HCT116 (cell line): ENCODE measurements around the gene TOX2. TPM values are rescaled to one million over a fixed set of nuclear protein-coding genes. Genes with fewer than 3 reads are reported as not detected.
A peak's percentile ranks its signal among the peaks of the same experiment; 100 is the strongest.

Source experiments
- ATAC-seq: fragments of 200-7000 bp; cut with Tn5 transposase; 2 replicates; pipeline ENCODE4 v1.9.1; 2020; ENCODE audit warnings: mild to moderate bottlenecking, moderate library complexity
- BruUV-seq: library from RNA; stranded (reverse); fragments of 400-500 nt; replicated peaks from 2 replicates; lab custom pipeline; 2021; lab: Mats Ljungman, UMichigan
- CTCF ChIA-PET: fragments of 300-600 bp; sonication (Branson Sonifier 250); formaldehyde crosslinking; loops from one replicate; lab custom pipeline; 2021; ENCODE audit warnings: antibody characterized with exemption; lab: Charles Lee
- POLR2A ChIA-PET: fragments of 300-600, 350-600 bp; sonication (Branson Sonifier 250); formaldehyde crosslinking; loops from one replicate; lab custom pipeline; 2021; ENCODE audit warnings: antibody characterized with exemption; lab: Charles Lee
- RAD21 ChIA-PET, 2 experiments: fragments of 300-600 bp; sonication (Branson Sonifier 250); formaldehyde crosslinking; loops; one replicate each; lab custom pipeline; 2023; ENCODE audit warnings: low total read pairs in 2 of 2; ENCODE audit not compliant: uncharacterized antibody in 2 of 2, unreplicated experiment in 2 of 2, low non-redundant PET in 1 of 2; lab: Charles Lee
- DNase-seq: peaks from one replicate; pipeline ENCODE4 v3.0.0-alpha.2; 2010; ENCODE audit warnings: low read depth, low spot score
- H2AFZ ChIP-seq: fragments of 200-600 bp; shearing (Covaris generic), sonication (generic); 2 replicates; pipeline ENCODE4 v1.6.1; 2017; ENCODE audit warnings: low read depth, mixed run types, mixed read lengths, antibody characterized with exemption, low read length; ENCODE audit not compliant: poor library complexity, severe bottlenecking
- H3K27ac ChIP-seq: 2 replicates; pipeline ENCODE4 v1.5.1; 2012; ENCODE audit warnings: low read depth, low read length
- H3K27me3 ChIP-seq: fragments of 200-600 bp; sonication (generic); 2 replicates; pipeline ENCODE4 v1.6.1; 2016; ENCODE audit warnings: mixed run types, low read length, mixed read lengths; ENCODE audit not compliant: insufficient read depth
- H3K36me3 ChIP-seq, 2 experiments: fragments of 200-500 bp in 1 of 2; fragments of 200-600 bp in 1 of 2; sonication (Bioruptor generic) in 1 of 2; sonication (generic) in 1 of 2; 2 replicates each; pipeline versions ENCODE4 v1.5.1 to v1.6.1; 2014 to 2016; ENCODE audit warnings: low read length in 2 of 2, inconsistent platforms in 1 of 2, mixed read lengths in 1 of 2, mixed run types in 1 of 2; ENCODE audit not compliant: insufficient read depth in 2 of 2, control insufficient read depth in 1 of 2
- H3K4me1 ChIP-seq, 2 experiments: fragments of 200-600 bp in 1 of 2; sonication (generic) in 1 of 2; 2 replicates each; pipeline versions ENCODE4 v1.5.1 to v1.6.1; 2012 to 2017; ENCODE audit warnings: low read length in 2 of 2, inconsistent platforms in 1 of 2, mild to moderate bottlenecking in 1 of 2, mixed read lengths in 1 of 2, mixed run types in 1 of 2, moderate library complexity in 1 of 2; ENCODE audit not compliant: insufficient read depth in 2 of 2, control insufficient read depth in 1 of 2
- H3K4me2 ChIP-seq: fragments of 200-600 bp; sonication (generic); 2 replicates; pipeline ENCODE4 v1.6.1; 2017; ENCODE audit warnings: mixed run types, low read length, mixed read lengths
- H3K4me3 ChIP-seq, 2 experiments: fragments of 200-600 bp in 1 of 2; sonication (generic) in 1 of 2; replicated peaks in 1 of 2; 2 replicates each; pipeline ENCODE4 v1.5.1; 2011 to 2016; ENCODE audit warnings: low read length in 2 of 2, control low read depth in 1 of 2, low read depth in 1 of 2, mild to moderate bottlenecking in 1 of 2, mixed read lengths in 1 of 2, mixed run types in 1 of 2
- H3K79me2 ChIP-seq: fragments of 200-600 bp; sonication (generic); 2 replicates; pipeline ENCODE4 v1.6.1; 2017; ENCODE audit warnings: mild to moderate bottlenecking, mixed run types, low read length, moderate library complexity, mixed read lengths; ENCODE audit not compliant: insufficient read depth
- H3K9ac ChIP-seq: fragments of 200-600 bp; sonication (generic); 2 replicates; pipeline ENCODE4 v1.6.1; 2016; ENCODE audit warnings: low read length, mixed read lengths
- H3K9me2 ChIP-seq: fragments of 200-600 bp; sonication (generic), shearing (Covaris generic); 2 replicates; pipeline ENCODE4 v1.6.1; 2017; ENCODE audit warnings: mixed run types, mild to moderate bottlenecking, moderate library complexity; ENCODE audit not compliant: insufficient read depth
- H3K9me3 ChIP-seq, 2 experiments: fragments of 200-500 bp in 1 of 2; fragments of 200-600 bp in 1 of 2; sonication (Bioruptor generic) in 1 of 2; sonication (generic) in 1 of 2; 2 replicates each; pipeline ENCODE4 v1.6.1; 2014 to 2017; ENCODE audit warnings: low read length in 2 of 2, mixed read lengths in 2 of 2, inconsistent platforms in 1 of 2, low read depth in 1 of 2, mild to moderate bottlenecking in 1 of 2, mixed run types in 1 of 2, moderate library complexity in 1 of 2; ENCODE audit not compliant: control insufficient read depth in 1 of 2, insufficient read depth in 1 of 2
- H4K20me1 ChIP-seq: fragments of 200-600 bp; sonication (generic), shearing (Covaris generic); 2 replicates; pipeline ENCODE4 v1.6.1; 2017; ENCODE audit warnings: mixed run types, mild to moderate bottlenecking, moderate library complexity; ENCODE audit not compliant: insufficient read depth
- CTCF ChIP-seq, 3 experiments: fragments of 200-600 bp in 1 of 3; sonication (generic) in 1 of 3; IDR thresholded peaks in 2 of 3; conservative IDR thresholded peaks in 1 of 3; 2 replicates each; pipeline ENCODE4 v1.5.1; 2012 to 2017; ENCODE audit warnings: low read depth in 2 of 3, low read length in 2 of 3, antibody characterized with exemption in 1 of 3, borderline replicate concordance in 1 of 3, control low read depth in 1 of 3, mild to moderate bottlenecking in 1 of 3, mixed read lengths in 1 of 3, mixed run types in 1 of 3, moderate library complexity in 1 of 3; ENCODE audit not compliant: insufficient read depth in 1 of 3
- REST ChIP-seq: IDR thresholded peaks from 2 replicates; pipeline ENCODE4 v1.6.1; 2012; ENCODE audit warnings: low read depth
- intact Hi-C: fragments of 100-400 bp; cut with micrococcal nuclease; formaldehyde crosslinking; loops from 2 replicates; pipeline ENCODE4 v1.10.0; 2022
- total RNA-seq: library from RNA; stranded (reverse); gene quantifications from one replicate; pipeline ENCODE4 v1.2.1, GENCODE V29; 2021; ENCODE audit not compliant: unreplicated experiment

Gene TOX2
- total RNA-seq, 1 experiment from 2014 or later, result 39.6 TPM

- no TSS peak for BruUV-seq
- no peak for TF ChIP-seq REST
- TF ChIP-seq CTCF (IDR thresholded peaks at IDR 0.05 in 2 of 3, conservative IDR thresholded peaks at IDR 0.05 in 1 of 3; ENCODE audit: borderline replicate concordance in 1 of 3, insufficient read depth in 1 of 3, low read depth in 2 of 3, low read length in 2 of 3), result peak in 2 of 3 experiments; percentile 44 to 63; a peak in 4 of 6 replicates
- POLR2A ChIA-PET, result no interaction called here
These were observed 195.3 kb downstream of the TOX2 start for GRCh38 chr20:44109951-44110361.

More at GRCh38 chr20:44109951-44110361, 195.3 kb downstream of the TOX2 start:
- H4K20me1 ChIP-seq, result no peaks in the 10 kb centered on the region
- peak; percentile 88 for ATAC-seq
- no peaks in the 10 kb centered on the region for H3K9me2 ChIP-seq
- H3K36me3 ChIP-seq, result no peaks in the 10 kb centered on the region
- H3K4me2 ChIP-seq, result no peak overlapping the region
- no peak overlapping the region for H3K27ac ChIP-seq
- ChIA-PET RAD21 (no interaction called here), CTCF (interaction anchor here (0.7 to 1.8 kb wide), 5 partner anchors 10 to 661 kb away, joined by 3 to 5 read pairs (median 3); no protein-coding TSS in a partner anchor)
- intact Hi-C loops, result loop anchor here (5.0 kb wide), 1 partner anchor 67 kb away; no protein-coding TSS in a partner anchor
- peaks cover 4 to 7% of the 10 kb centered on the region in 2 experiments; a peak in 2 of 4 replicates for H3K4me1 ChIP-seq
- no peaks in the 10 kb centered on the region for H3K79me2 ChIP-seq
- H3K27me3 ChIP-seq, result no peaks in the 10 kb centered on the region
- no peak overlapping the region for H3K4me3 ChIP-seq
- DNase-seq, result no peak
- H3K9ac ChIP-seq, result no peak overlapping the region
- no peak overlapping the region for H2AFZ ChIP-seq
- peaks cover 4 to 6% of the 10 kb centered on the region in 2 experiments; a peak in 2 of 4 replicates for H3K9me3 ChIP-seq
